ENCODE data around the gene PRAC1. TPM values are rescaled to one million over a fixed set of nuclear protein-coding genes. Genes with fewer than 3 reads are reported as not detected.

PRAC1 gene
- total RNA-seq, 1 experiment from 2014 or later: not detected

DNA sequence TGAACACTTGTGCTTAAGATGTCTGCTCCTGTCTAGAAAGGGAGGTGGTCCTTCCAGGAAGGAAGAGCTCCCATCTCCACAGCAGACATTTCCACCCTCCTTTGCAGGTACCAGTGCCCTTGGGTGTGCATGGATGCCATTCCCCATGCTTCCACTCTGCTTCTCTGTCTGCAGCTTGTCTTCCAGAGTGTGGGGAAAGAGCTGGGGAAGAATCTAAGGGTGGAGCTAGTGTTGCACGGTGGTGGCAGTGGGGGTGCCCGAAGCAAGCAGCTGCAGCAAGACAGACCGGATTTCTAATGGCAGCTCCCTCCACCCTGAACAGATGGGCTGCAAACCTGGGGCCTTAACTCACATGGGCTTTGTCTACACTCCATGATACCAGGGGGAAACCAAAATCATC lies 28.9 kb upstream of the PRAC1 start:
- no peak for DNase-seq
- H4K5ac ChIP-seq (ENCODE audit: insufficient read length, low read depth, low read length): no peak overlapping the region
- H3K23ac ChIP-seq (ENCODE audit: insufficient read length, low read depth, low read length): no peak overlapping the region
- Mint-ChIP-seq H3K4me1 (peaks cover 10 to 18% of the 10 kb centered on the region in 2 experiments), H3K4me3 (no peak overlapping the region), H3K27ac (no peak overlapping the region), H3K9me3 (peaks cover 0 to 5% of the 10 kb centered on the region in 2 experiments; a peak in 2 of 5 replicates), H3K27me3 (ENCODE audit: low read depth) (peaks cover 100% of the 10 kb centered on the region), H3K36me3 (ENCODE audit: insufficient read depth in 1 of 3, low read depth in 3 of 3) (no peaks in the 10 kb centered on the region; a peak in 1 of 7 replicates)
- no peak overlapping the region for H2BK5ac ChIP-seq (ENCODE audit: insufficient read length, low read length)
- H4K20me1 ChIP-seq (ENCODE audit: control insufficient read depth, insufficient read depth, insufficient read length): no peaks in the 10 kb centered on the region
- H2BK120ac ChIP-seq (ENCODE audit: low read depth, low read length, poor library complexity, severe bottlenecking): no peak overlapping the region
- H3K27me3 ChIP-seq (ENCODE audit: insufficient read depth, low read length): peaks cover 98% of the 10 kb centered on the region
- no peak overlapping the region for H3K56ac ChIP-seq (ENCODE audit: insufficient read length, low read depth, low read length)
- WGBS (ENCODE audit: extremely low coverage, insufficient read length, low lambda C conversion rate): no CpG with 5 or more reads among the region's 3 CpGs
- TF ChIP-seq, protein P1, sequence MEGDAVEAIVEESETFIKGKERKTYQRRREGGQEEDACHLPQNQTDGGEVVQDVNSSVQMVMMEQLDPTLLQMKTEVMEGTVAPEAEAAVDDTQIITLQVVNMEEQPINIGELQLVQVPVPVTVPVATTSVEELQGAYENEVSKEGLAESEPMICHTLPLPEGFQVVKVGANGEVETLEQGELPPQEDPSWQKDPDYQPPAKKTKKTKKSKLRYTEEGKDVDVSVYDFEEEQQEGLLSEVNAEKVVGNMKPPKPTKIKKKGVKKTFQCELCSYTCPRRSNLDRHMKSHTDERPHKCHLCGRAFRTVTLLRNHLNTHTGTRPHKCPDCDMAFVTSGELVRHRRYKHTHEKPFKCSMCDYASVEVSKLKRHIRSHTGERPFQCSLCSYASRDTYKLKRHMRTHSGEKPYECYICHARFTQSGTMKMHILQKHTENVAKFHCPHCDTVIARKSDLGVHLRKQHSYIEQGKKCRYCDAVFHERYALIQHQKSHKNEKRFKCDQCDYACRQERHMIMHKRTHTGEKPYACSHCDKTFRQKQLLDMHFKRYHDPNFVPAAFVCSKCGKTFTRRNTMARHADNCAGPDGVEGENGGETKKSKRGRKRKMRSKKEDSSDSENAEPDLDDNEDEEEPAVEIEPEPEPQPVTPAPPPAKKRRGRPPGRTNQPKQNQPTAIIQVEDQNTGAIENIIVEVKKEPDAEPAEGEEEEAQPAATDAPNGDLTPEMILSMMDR (conservative IDR thresholded peaks at IDR 0.05): no peak
- H2AFZ ChIP-seq (ENCODE audit: low read length): no peak overlapping the region
- H3K14ac ChIP-seq (ENCODE audit: insufficient read depth, low read length): no peak overlapping the region
- H2BK12ac ChIP-seq (ENCODE audit: insufficient read length, low read depth, low read length): no peak overlapping the region
- H3T11ph ChIP-seq (ENCODE audit: low read length): no peak overlapping the region
- H3K27ac ChIP-seq (ENCODE audit: insufficient read length, low read depth, low read length): no peak overlapping the region
- H4K8ac ChIP-seq (replicated peaks; ENCODE audit: insufficient read length, low read depth, low read length): no peak overlapping the region
- no peaks in the 10 kb centered on the region for H3K9me3 ChIP-seq (ENCODE audit: control insufficient read depth, low read depth, low read length)
- no peak overlapping the region for H3K9ac ChIP-seq (ENCODE audit: extremely low read depth, insufficient read length, low read length)
- no peaks in the 10 kb centered on the region for H3K23me2 ChIP-seq (ENCODE audit: insufficient read length, low read depth, low read length, poor library complexity, severe bottlenecking)
- H3K4ac ChIP-seq (ENCODE audit: low read depth, low read length): no peak overlapping the region
- H3K18ac ChIP-seq (ENCODE audit: insufficient read length, low read depth, low read length): no peak overlapping the region
- H4K91ac ChIP-seq (ENCODE audit: insufficient read length, low read depth, low read length): no peak overlapping the region
- H3K79me1 ChIP-seq (ENCODE audit: insufficient read depth, low read depth, low read length, poor library complexity, severe bottlenecking): no peaks in the 10 kb centered on the region
- no peak overlapping the region for H2BK20ac ChIP-seq (ENCODE audit: low read depth, low read length, poor library complexity, severe bottlenecking)
- no peak overlapping the region for H2BK15ac ChIP-seq (ENCODE audit: low read depth, low read length)
- H3K4me1 ChIP-seq (ENCODE audit: insufficient read depth, low read length): no peaks in the 10 kb centered on the region
- no peaks in the 10 kb centered on the region for H3K79me2 ChIP-seq (ENCODE audit: insufficient read depth, low read length)
- no peak overlapping the region for H3K4me2 ChIP-seq (ENCODE audit: insufficient read depth, insufficient read length, low read length)
- no peak overlapping the region for H2AK5ac ChIP-seq (ENCODE audit: insufficient read length, low read length)

Measured in H9 (cell line).